Right hindlimb (tissue), 1 donor: ENCODE measurements around the gene RNF38.
A peak's percentile ranks its signal among the peaks of the same experiment; 100 is the strongest.
"Not testable (repeated sequence)": the region's sequence is repeated elsewhere in the genome, so short reads cannot be mapped to it uniquely, and the experiment has no call there.

Experiments used
- DNase-seq: peaks from one replicate; pipeline ENCODE4 v3.0.0-alpha.2; 2018

Gene RNF38

GRCh38 chr9:36328798-36329411, 71.2 kb downstream of the RNF38 start:
- DNase-seq = no peak

GRCh38 chr9:36325081-36325828, 74.8 kb downstream of the RNF38 start:
- DNase-seq = no peak

GRCh38 chr9:36323926-36324325, 76.1 kb downstream of the RNF38 start:
- DNase-seq = no peak

GRCh38 chr9:36322462-36322861, 77.6 kb downstream of the RNF38 start:
- no peak for DNase-seq

- DNase-seq = not testable (repeated sequence)
Measured at GRCh38 chr9:36321903-36322302, 78.2 kb downstream of the RNF38 start.

GRCh38 chr9:36320466-36320865, 79.6 kb downstream of the RNF38 start:
- DNase-seq = no peak

GRCh38 chr9:36319806-36320205, 80.3 kb downstream of the RNF38 start:
- DNase-seq = no peak

GRCh38 chr9:36319183-36319582, 80.9 kb downstream of the RNF38 start:
- DNase-seq = no peak

GRCh38 chr9:36318212-36318802, 81.8 kb downstream of the RNF38 start:
- no peak for DNase-seq

- DNase-seq = no peak
Measured at GRCh38 chr9:36317766-36318165, 82.3 kb downstream of the RNF38 start.

GRCh38 chr9:36316611-36317317, 83.3 kb downstream of the RNF38 start:
- DNase-seq = peak; percentile 44

- DNase-seq = no peak
Measured at GRCh38 chr9:36316049-36316448, 84.0 kb downstream of the RNF38 start.

- no peak for DNase-seq
Measured at GRCh38 chr9:36315283-36315682, 84.8 kb downstream of the RNF38 start.

- DNase-seq = no peak
Measured at GRCh38 chr9:36314740-36315139, 85.3 kb downstream of the RNF38 start.

- DNase-seq = no peak
Measured at GRCh38 chr9:36306471-36307306, 93.4 kb downstream of the RNF38 start.

- not testable (repeated sequence) for DNase-seq
Measured at GRCh38 chr9:36304366-36304765, 95.7 kb downstream of the RNF38 start.

- no peak for DNase-seq
Measured at GRCh38 chr9:36301227-36301626, 98.8 kb downstream of the RNF38 start.

- no peak for DNase-seq
Measured at GRCh38 chr9:36298566-36298965, 101.5 kb downstream of the RNF38 start.

GRCh38 chr9:36297798-36298197, 102.3 kb downstream of the RNF38 start:
- DNase-seq = no peak

- DNase-seq = not testable (repeated sequence)
Measured at GRCh38 chr9:36294996-36295395, 105.1 kb downstream of the RNF38 start.

- DNase-seq = no peak
Measured at GRCh38 chr9:36293918-36294317, 106.2 kb downstream of the RNF38 start.

- no peak for DNase-seq
Measured at GRCh38 chr9:36293171-36293570, 106.9 kb downstream of the RNF38 start.

- DNase-seq = no peak
Measured at GRCh38 chr9:36292641-36293040, 107.4 kb downstream of the RNF38 start.
